Activated T-cell treated with anti-CD3 and anti-CD28 coated beads, Interleukin-2, amount 50 U/mL, for 24 hours (primary cell): ENCODE data around the gene PCYT2.
A peak's percentile ranks its signal among the peaks of the same experiment; 100 is the strongest.

ENCODE experiments used
- DNase-seq: peaks from one replicate; pipeline ENCODE4 v3.0.0-alpha.2; 2020
- H3K27ac Mint-ChIP-seq: 2 replicates; pipeline ENCODE4 v1.8.0; 2020; ENCODE audit warnings: mild to moderate bottlenecking, mixed read lengths
- H3K27me3 Mint-ChIP-seq: 2 replicates; pipeline ENCODE4 v1.8.0; 2020; ENCODE audit warnings: mixed read lengths
- H3K36me3 Mint-ChIP-seq: 2 replicates; pipeline ENCODE4 v1.8.0; 2020; ENCODE audit warnings: low read depth, mixed read lengths
- H3K4me1 Mint-ChIP-seq: 2 replicates; pipeline ENCODE4 v1.8.0; 2020; ENCODE audit warnings: low read depth, mixed read lengths
- H3K4me3 Mint-ChIP-seq: 2 replicates; pipeline ENCODE4 v1.8.0; 2020; ENCODE audit warnings: mild to moderate bottlenecking, moderate library complexity, mixed read lengths
- H3K9me3 Mint-ChIP-seq: 2 replicates; pipeline ENCODE4 v1.8.0; 2020; ENCODE audit warnings: mixed read lengths

PCYT2 gene

DNA sequence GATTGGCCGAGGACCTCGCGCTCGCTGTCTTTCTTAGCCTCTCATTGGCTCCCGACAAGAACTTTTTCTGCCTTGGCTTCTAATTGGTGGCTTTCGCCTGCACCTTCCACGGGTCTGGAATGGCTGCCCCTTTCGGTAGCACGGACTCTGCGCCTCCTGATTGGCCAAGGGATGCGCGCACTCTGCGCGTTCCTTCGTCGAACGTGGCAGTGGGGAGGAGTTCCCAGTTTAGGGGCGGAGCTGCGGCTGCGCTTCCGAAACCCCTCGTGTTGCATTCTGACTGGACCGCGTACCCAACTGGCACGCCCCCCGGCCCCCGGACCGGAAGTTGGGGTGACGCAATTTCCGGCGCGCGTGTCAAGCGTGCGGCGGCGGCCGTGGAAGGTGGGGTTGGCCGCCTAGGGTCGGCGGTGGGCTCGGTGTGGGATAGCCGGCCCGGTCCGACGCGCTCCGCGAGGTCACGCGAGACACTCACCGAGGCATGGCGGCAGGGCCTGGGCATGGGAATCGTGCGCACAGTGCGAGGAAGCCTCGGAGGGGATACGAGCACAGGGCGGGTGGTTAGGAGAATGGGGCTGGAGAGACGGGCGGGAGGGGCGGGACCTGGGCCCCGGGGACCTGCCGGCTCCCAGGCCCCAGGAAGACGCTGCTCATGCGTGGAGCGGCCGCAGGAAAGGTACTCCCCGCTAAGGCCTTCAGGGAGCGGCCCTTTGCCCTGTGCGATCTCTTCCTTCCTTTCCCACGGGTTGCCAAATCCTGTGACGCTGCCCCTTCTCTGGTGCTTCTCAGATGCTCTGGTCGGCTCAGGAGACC lies 50.2 kb downstream of the PCYT2 start:
- Mint-ChIP-seq H3K36me3 (peaks cover 83% of the 10 kb centered on the region), H3K4me3 (peak overlapping the region; percentile 97), H3K4me1 (peaks cover 48% of the 10 kb centered on the region), H3K27ac (peak overlapping the region; percentile 98), H3K27me3 (peaks cover 2% of the 10 kb centered on the region), H3K9me3 (no peaks in the 10 kb centered on the region)
- peak; percentile 100 for DNase-seq

- H3K27me3 Mint-ChIP-seq, result peaks cover 2% of the 10 kb centered on the region
- H3K36me3 Mint-ChIP-seq, result peaks cover 83% of the 10 kb centered on the region
- H3K9me3 Mint-ChIP-seq, result no peaks in the 10 kb centered on the region
- peaks cover 48% of the 10 kb centered on the region for H3K4me1 Mint-ChIP-seq
- peak; percentile 95 for DNase-seq
- H3K4me3 Mint-ChIP-seq, result peak within 1 kb of the TSS; percentile 97
- H3K27ac Mint-ChIP-seq, result peak within 1 kb of the TSS; percentile 98
Observed at GRCh38 chr17:81859906-81860755, 51.1 kb downstream of the PCYT2 start, which contains the start of gene P4HB. TSS of gene P4HB (minus strand) at chr17:81860535. CDS start at chr17:81860471, 64 bp downstream.

DNA sequence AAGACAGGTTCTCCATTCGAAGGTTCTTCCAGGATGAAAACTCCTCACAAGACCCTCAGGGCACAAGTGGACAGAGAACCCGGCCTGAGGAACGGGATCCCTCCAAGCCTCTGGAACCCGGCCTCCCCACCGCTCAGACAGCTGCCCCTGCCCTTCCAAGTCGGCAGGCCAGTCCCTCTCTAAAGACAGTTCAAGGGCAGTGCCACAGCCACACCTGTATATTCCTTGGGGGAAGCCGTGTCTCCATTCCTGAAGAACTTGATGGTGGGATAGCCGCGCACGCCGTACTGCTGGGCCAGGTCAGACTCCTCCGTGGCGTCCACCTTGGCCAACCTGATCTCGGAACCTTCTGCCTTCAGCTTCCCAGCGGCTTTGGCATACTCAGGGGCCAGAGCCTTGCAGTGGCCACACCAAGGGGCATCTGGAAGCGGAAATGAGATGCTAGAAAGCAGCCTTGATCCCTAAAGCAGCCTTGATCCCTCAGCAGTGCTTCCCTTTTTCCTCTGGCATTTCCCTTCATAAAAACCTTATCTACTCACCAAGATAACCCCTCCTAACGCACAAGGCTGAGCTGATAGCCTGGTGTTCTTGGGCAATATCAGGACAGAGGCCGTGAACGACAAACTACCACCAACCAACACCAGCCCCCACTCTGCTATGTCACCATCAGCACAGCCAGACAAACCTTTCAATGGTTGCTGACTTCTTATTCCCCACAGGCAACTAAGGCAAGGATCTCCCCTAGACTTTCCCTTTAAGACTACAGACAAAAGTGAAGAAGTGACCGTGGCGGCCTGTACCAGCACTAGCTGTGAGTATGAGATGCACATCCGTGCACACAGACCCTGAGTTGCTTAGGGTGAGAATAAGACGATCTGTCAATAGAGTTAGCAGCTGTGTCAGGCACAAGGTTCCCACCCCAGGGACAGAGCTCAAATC lies 52.0 kb downstream of the PCYT2 start:
- peak; percentile 42 for DNase-seq

GRCh38 chr17:81858170-81858966 lies 52.8 kb downstream of the PCYT2 start:
- peak overlapping the region; percentile 86 for H3K4me3 Mint-ChIP-seq

More for the DNA sequence above, 52.0 kb downstream of the PCYT2 start:
- peak overlapping the region; percentile 86 for H3K27ac Mint-ChIP-seq
- H3K9me3 Mint-ChIP-seq, result no peaks in the 10 kb centered on the region
- peak overlapping the region; percentile 86 for H3K4me3 Mint-ChIP-seq
- peaks cover 50% of the 10 kb centered on the region for H3K4me1 Mint-ChIP-seq
- peaks cover 2% of the 10 kb centered on the region for H3K27me3 Mint-ChIP-seq
- peaks cover 83% of the 10 kb centered on the region for H3K36me3 Mint-ChIP-seq

DNA sequence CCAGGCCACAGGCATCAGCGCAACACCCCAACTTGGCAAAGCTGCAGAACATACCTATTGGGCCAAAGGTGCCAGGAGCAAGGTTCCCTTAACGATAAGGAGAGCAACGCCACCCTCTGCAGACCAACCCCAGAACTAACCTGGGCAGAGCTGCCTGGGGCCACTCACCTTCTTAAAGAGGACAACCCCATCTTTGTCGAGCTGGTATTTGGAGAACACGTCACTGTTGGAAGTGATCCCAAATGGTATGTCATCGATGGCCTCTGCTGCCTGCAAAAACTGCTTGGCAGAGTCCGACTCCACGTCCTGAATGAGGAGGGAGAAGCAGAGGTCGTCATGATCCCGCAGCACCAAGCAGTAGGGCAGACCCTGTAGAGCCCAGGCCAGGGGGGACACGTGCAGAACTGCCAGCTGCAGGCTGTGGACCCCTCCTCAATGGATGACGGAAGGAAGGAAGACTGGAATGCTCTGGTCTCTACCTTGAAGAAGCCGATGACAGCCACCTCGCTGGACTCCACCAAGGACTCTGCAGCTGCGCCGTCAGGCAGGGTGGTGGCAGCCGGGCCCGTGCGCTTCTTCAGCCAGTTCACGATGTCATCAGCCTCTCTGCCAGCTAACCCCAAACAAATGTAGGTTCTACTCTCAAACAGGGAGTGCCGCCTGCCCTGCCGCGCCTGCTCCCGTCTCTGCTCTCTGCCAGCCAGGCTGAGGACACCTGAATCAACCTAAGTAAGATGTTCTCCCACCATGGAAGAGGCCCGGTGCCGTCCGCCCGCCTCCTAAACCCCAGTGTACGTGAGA lies 56.0 kb downstream of the PCYT2 start:
- peaks cover 34% of the 10 kb centered on the region for H3K4me1 Mint-ChIP-seq
- H3K36me3 Mint-ChIP-seq, result peaks cover 94% of the 10 kb centered on the region
- no peak for DNase-seq
- H3K4me3 Mint-ChIP-seq, result no peak overlapping the region
- H3K9me3 Mint-ChIP-seq, result no peaks in the 10 kb centered on the region
- H3K27ac Mint-ChIP-seq, result peak overlapping the region; percentile 68
- H3K27me3 Mint-ChIP-seq, result no peaks in the 10 kb centered on the region

More at GRCh38 chr17:81858170-81858966, 52.8 kb downstream of the PCYT2 start:
- no peak for DNase-seq
- Mint-ChIP-seq H3K27ac (peak overlapping the region; percentile 86), H3K9me3 (no peaks in the 10 kb centered on the region), H3K4me1 (peaks cover 46% of the 10 kb centered on the region), H3K36me3 (peaks cover 83% of the 10 kb centered on the region), H3K27me3 (peaks cover 2% of the 10 kb centered on the region)

GRCh38 chr17:81852237-81852636 lies 59.0 kb downstream of the PCYT2 start:
- DNase-seq, result no peak
- Mint-ChIP-seq H3K9me3 (no peaks in the 10 kb centered on the region), H3K4me3 (no peak overlapping the region), H3K27me3 (no peaks in the 10 kb centered on the region), H3K27ac (no peak overlapping the region), H3K4me1 (peaks cover 11% of the 10 kb centered on the region), H3K36me3 (peaks cover 89% of the 10 kb centered on the region)

- Mint-ChIP-seq H3K4me1 (peaks cover 10% of the 10 kb centered on the region), H3K27me3 (no peaks in the 10 kb centered on the region), H3K4me3 (no peak overlapping the region), H3K9me3 (no peaks in the 10 kb centered on the region), H3K36me3 (peaks cover 90% of the 10 kb centered on the region), H3K27ac (no peak overlapping the region)
- DNase-seq, result no peak
Observed at GRCh38 chr17:81851423-81851822, 59.8 kb downstream of the PCYT2 start.
